ENCODE measurements around the gene MAST2. TPM values are rescaled to one million over a fixed set of nuclear protein-coding genes. Genes with fewer than 3 reads are reported as not detected.

MAST2 gene
- total RNA-seq, 1 donor from 2014 or later: 34.2 TPM

- DNase-seq (ENCODE audit: extremely low read depth, low read depth, low spot score): no peak
Measured at GRCh38 chr1:45974541-45975269, 171.3 kb downstream of the MAST2 start.

- no peak for DNase-seq (ENCODE audit: extremely low read depth, low read depth, low spot score)
Measured at GRCh38 chr1:45976623-45977022, 173.2 kb downstream of the MAST2 start.

GRCh38 chr1:45979074-45979777, 175.8 kb downstream of the MAST2 start:
- DNase-seq (ENCODE audit: extremely low read depth, low read depth, low spot score): no peak

- DNase-seq (ENCODE audit: extremely low read depth, low read depth, low spot score): no peak
Measured at GRCh38 chr1:45979778-45980176, 176.4 kb downstream of the MAST2 start.

GRCh38 chr1:45982359-45982758, 178.9 kb downstream of the MAST2 start:
- DNase-seq (ENCODE audit: extremely low read depth, low read depth, low spot score): no peak

- DNase-seq (ENCODE audit: extremely low read depth, low read depth, low spot score): no peak
Measured at GRCh38 chr1:45983967-45984366, 180.6 kb downstream of the MAST2 start.

- DNase-seq (ENCODE audit: extremely low read depth, low read depth, low spot score): no peak
Measured at GRCh38 chr1:45987204-45987603, 183.8 kb downstream of the MAST2 start.

- no peak for DNase-seq (ENCODE audit: extremely low read depth, low read depth, low spot score)
Measured at GRCh38 chr1:45989249-45989648, 185.8 kb downstream of the MAST2 start.

GRCh38 chr1:45994423-45994822, 191.0 kb downstream of the MAST2 start:
- DNase-seq (ENCODE audit: extremely low read depth, low read depth, low spot score): no peak

- DNase-seq (ENCODE audit: extremely low read depth, low read depth, low spot score): no peak
Measured at GRCh38 chr1:45995298-45995697, 191.9 kb downstream of the MAST2 start.

GRCh38 chr1:45998020-45998617, 194.7 kb downstream of the MAST2 start:
- no peak for DNase-seq (ENCODE audit: extremely low read depth, low read depth, low spot score)

- no peak for DNase-seq (ENCODE audit: extremely low read depth, low read depth, low spot score)
Measured at GRCh38 chr1:45999507-45999906, 196.1 kb downstream of the MAST2 start.

- no peak for DNase-seq (ENCODE audit: extremely low read depth, low read depth, low spot score)
Measured at GRCh38 chr1:46001081-46001785, 197.8 kb downstream of the MAST2 start.

- no peak for DNase-seq (ENCODE audit: extremely low read depth, low read depth, low spot score)
Measured at GRCh38 chr1:46002551-46003150, 199.2 kb downstream of the MAST2 start.

GRCh38 chr1:46003315-46003714, 199.9 kb downstream of the MAST2 start:
- DNase-seq (ENCODE audit: extremely low read depth, low read depth, low spot score): no peak

- no peak for DNase-seq (ENCODE audit: extremely low read depth, low read depth, low spot score)
Measured at GRCh38 chr1:46004492-46004891, 201.1 kb downstream of the MAST2 start.

GRCh38 chr1:46005594-46005993, 202.2 kb downstream of the MAST2 start:
- no peak for DNase-seq (ENCODE audit: extremely low read depth, low read depth, low spot score)

- no peak for DNase-seq (ENCODE audit: extremely low read depth, low read depth, low spot score)
Measured at GRCh38 chr1:46008585-46008984, 205.2 kb downstream of the MAST2 start.

GRCh38 chr1:46010611-46011010, 207.2 kb downstream of the MAST2 start:
- no peak for DNase-seq (ENCODE audit: extremely low read depth, low read depth, low spot score)

GRCh38 chr1:46011121-46011695, 207.8 kb downstream of the MAST2 start:
- no peak for DNase-seq (ENCODE audit: extremely low read depth, low read depth, low spot score)

- no peak for DNase-seq (ENCODE audit: extremely low read depth, low read depth, low spot score)
Measured at GRCh38 chr1:46012236-46012635, 208.8 kb downstream of the MAST2 start.
